Type B pancreatic cell (in vitro differentiated cells): ENCODE data around the gene MED12. TPM values are rescaled to one million over a fixed set of nuclear protein-coding genes. Genes with fewer than 3 reads are reported as not detected.
"Not testable (repeated sequence)": the region's sequence is repeated elsewhere in the genome, so short reads cannot be mapped to it uniquely, and the experiment has no call there.

Experiments
- DNase-seq: peaks from one replicate; pipeline ENCODE4 v3.0.0; 2021; ENCODE audit warnings: mixed read lengths; ENCODE audit not compliant: unreplicated experiment; ENCODE audit errors: extremely low spot score
- H3K27ac Mint-ChIP-seq: 2 replicates; pipeline ENCODE4 v1.8.0; 2021; ENCODE audit warnings: mild to moderate bottlenecking, mixed read lengths
- H3K27me3 Mint-ChIP-seq: 2 replicates; pipeline ENCODE4 v1.8.0; 2021; ENCODE audit warnings: mixed read lengths
- H3K36me3 Mint-ChIP-seq: 2 replicates; pipeline ENCODE4 v1.8.0; 2021; ENCODE audit warnings: mixed read lengths
- H3K4me1 Mint-ChIP-seq: one replicate; pipeline ENCODE4 v1.8.0; 2021; ENCODE audit warnings: mixed read lengths; ENCODE audit not compliant: unreplicated experiment
- H3K4me3 Mint-ChIP-seq: 2 replicates; pipeline ENCODE4 v1.8.0; 2021; ENCODE audit warnings: mild to moderate bottlenecking, mixed read lengths
- H3K9me3 Mint-ChIP-seq: 2 replicates; pipeline ENCODE4 v1.8.0; 2021; ENCODE audit warnings: mixed read lengths
- CTCF ChIP-seq: fragments of 200-600 bp; sonication (generic); conservative IDR thresholded peaks from 2 replicates; pipeline ENCODE4 v1.5.0; 2021; ENCODE audit warnings: antibody characterized with exemption, mild to moderate bottlenecking
- total RNA-seq: library from RNA; stranded (reverse); gene quantifications from 2 replicates; pipeline ENCODE4 v1.2.1, GENCODE V29; 2021; ENCODE audit warnings: low replicate concordance

MED12 gene
- total RNA-seq, 1 donor from 2014 or later = 77.2 TPM

DNA sequence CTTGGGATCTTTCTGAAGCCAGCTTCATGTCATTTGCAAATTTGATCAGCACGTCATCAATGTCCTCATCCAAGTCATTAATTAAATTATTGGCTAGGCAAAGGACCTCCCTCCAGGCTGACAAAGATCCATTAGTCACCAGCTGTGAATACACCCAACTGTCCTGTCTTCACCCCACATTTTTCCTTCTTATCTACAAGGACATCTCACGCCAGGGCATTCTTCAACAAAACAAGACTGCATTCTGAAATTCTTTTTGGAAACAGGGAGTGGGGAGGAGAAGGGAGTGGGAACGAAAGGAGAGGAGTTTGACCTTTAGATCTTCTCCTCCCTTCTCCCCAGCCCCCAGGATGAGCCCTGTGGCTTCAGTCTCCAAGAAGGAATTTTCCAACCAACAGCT lies 58.9 kb downstream of the MED12 start:
- H3K4me3 Mint-ChIP-seq = no peak overlapping the region
- peaks cover 8% of the 10 kb centered on the region for H3K4me1 Mint-ChIP-seq
- no peak for TF ChIP-seq CTCF
- H3K9me3 Mint-ChIP-seq = no peaks in the 10 kb centered on the region
- no peak for DNase-seq
- no peak overlapping the region for H3K27ac Mint-ChIP-seq
- H3K36me3 Mint-ChIP-seq = no peaks in the 10 kb centered on the region
- H3K27me3 Mint-ChIP-seq = no peaks in the 10 kb centered on the region

DNA sequence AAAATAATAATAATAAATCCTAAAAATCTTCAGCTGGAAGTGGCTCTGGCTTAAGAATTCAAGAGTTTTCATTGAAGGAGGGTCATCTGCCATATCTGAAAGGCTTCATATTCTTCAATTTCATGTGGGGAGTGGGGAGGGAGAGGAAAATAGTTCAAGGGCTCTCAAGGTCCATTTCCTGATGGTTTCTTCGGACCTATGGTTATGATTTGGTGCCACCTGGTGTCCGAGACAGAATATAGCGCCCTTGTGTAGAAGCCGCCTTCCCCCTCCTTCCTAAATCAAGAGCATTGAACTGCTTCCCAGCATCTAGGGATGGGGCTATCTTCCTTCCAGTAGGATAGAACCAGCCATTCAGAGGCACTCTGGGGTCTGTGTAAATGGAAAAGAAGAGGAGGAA lies 60.5 kb downstream of the MED12 start:
- no peak overlapping the region for H3K4me3 Mint-ChIP-seq
- no peaks in the 10 kb centered on the region for H3K27me3 Mint-ChIP-seq
- no peak for DNase-seq
- H3K27ac Mint-ChIP-seq = peak overlapping the region; percentile 39
- H3K9me3 Mint-ChIP-seq = no peaks in the 10 kb centered on the region
- H3K4me1 Mint-ChIP-seq = peaks cover 18% of the 10 kb centered on the region
- TF ChIP-seq CTCF = peak; percentile 78
- H3K36me3 Mint-ChIP-seq = no peaks in the 10 kb centered on the region

DNA sequence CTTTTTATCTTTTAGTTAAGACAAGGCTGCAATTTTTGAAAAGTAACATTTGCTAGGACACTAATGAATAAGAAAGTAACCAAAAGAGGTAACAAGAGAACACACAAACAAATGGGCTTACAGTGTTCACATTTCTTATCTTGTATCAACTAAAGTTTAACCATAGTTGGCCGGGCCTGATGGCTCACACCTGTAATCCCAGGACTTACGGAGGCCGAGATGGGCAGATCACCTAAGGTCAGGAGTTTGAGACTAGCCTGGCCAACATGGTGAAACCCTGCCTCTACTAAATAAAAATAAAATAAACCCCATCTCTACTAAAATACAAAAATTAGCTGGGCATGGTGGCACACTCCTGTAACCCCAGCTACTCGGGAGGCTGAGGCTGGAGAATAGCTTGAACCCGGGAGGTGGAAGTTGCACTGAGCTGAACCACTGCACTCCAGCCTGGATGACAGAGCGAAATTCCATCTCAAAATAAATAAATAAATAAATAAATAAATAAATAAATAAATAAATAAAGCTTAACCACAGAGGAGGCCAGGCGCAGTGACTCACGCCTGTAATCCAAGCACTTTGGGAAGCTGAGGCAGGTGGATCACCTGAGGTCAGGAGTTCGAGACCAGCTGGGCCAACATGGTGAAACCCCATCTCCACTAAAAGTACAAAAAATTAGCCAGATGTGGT lies 62.3 kb downstream of the MED12 start:
- H3K27me3 Mint-ChIP-seq, DNase-seq, H3K36me3 Mint-ChIP-seq, H3K9me3 Mint-ChIP-seq, H3K4me3 Mint-ChIP-seq: not testable (repeated sequence)
- Mint-ChIP-seq H3K4me1 (peaks cover 20% of the 10 kb centered on the region), H3K27ac (peak overlapping the region; percentile 26)

DNA sequence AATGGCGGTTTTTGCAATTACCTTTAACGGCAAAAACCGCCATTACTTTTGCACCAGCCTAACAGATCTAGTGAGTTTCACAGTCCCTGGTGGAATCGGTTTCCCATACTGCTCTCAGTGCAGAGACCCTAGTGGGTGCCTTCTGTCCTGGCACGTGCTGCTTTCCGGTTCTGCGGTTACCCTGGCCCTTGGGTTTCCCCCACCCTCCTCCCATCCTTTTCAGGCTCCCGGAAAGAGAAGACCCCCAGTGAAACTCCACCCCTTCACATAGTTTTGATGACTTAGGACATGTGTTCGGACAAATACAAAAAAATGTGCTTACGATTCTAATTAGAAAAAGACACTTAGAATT lies 63.1 kb downstream of the MED12 start:
- H3K27ac Mint-ChIP-seq = peak overlapping the region; percentile 97
- H3K9me3 Mint-ChIP-seq = no peaks in the 10 kb centered on the region
- TF ChIP-seq CTCF = no peak
- H3K27me3 Mint-ChIP-seq = no peaks in the 10 kb centered on the region
- no peaks in the 10 kb centered on the region for H3K36me3 Mint-ChIP-seq
- DNase-seq = no peak
- H3K4me3 Mint-ChIP-seq = peak overlapping the region; percentile 92
- peaks cover 20% of the 10 kb centered on the region for H3K4me1 Mint-ChIP-seq

GRCh38 chrX:71181910-71182799 lies 63.8 kb downstream of the MED12 start:
- peak; percentile 84 for DNase-seq
- Mint-ChIP-seq H3K9me3 (no peaks in the 10 kb centered on the region), H3K4me1 (peaks cover 20% of the 10 kb centered on the region), H3K27me3 (no peaks in the 10 kb centered on the region), H3K27ac (peak overlapping the region; percentile 97), H3K4me3 (peak overlapping the region; percentile 92), H3K36me3 (no peaks in the 10 kb centered on the region)
- TF ChIP-seq CTCF = no peak

DNA sequence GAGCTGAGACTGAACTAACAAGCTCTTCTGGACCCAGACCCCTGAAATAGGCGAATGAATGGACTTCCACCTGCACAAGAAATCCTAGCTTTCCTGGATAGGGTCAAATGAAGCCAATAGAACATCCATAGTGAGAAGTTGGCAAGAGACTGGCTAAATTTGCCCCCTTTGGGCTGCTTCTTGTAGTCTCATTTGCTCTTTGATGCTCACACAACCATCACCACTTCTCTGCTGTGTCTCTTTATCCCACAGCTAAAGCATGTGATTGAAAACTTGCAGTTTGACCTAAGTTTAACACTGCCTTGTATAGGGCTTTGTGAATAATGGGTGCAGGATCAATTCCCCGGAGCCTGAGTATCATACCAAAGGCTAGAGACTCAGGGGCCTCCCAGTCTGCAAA lies 64.5 kb downstream of the MED12 start:
- Mint-ChIP-seq H3K9me3 (no peaks in the 10 kb centered on the region), H3K4me1 (peaks cover 20% of the 10 kb centered on the region), H3K4me3 (peak overlapping the region; percentile 92), H3K27me3 (no peaks in the 10 kb centered on the region), H3K27ac (peak overlapping the region; percentile 97), H3K36me3 (no peaks in the 10 kb centered on the region)
- DNase-seq = no peak
- TF ChIP-seq CTCF = no peak
